ENCODE results near the gene SLC30A5.

SLC30A5 gene

DNA sequence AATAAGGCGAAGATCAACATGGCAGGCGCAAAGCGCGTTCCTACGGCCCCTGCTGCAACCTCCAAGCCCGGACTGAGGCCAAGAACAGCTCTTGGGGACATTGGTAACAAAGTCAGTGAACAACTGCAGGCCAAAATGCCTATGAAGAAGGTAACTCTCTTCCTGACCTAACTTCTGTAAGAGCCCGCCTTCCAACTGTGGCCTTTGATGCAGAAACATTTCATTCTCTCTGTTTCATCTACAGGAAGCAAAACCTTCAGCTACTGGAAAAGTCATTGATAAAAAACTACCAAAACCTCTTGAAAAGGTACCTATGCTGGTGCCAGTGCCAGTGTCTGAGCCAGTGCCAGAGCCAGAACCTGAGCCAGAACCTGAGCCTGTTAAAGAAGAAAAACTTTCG is 74.1 kb downstream of the SLC30A5 start:
- DNase-seq: peak in 1 of 5 experiments; percentile 3

DNA sequence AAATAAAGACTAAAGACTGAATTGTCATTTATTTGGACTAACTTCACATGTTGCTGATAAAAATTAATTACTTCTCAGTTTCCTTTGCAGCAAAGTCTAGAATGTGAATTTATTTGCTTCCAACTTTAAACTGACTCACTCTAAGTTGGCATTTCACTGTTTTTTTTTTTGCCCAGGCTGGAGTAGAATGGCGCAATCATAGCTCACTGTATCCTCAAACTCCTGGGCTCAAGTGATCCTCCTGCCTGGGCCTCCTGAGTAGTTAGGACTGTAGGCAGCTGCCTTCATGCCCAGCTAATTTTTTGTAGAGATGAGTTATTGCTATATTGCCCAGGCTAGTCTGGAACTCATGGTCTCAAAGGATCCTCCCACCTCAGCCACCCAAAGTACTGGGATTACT is 76.7 kb downstream of the SLC30A5 start:
- DNase-seq: no peak

GRCh38 chr5:69170969-69171368 is 77.2 kb downstream of the SLC30A5 start:
- DNase-seq: no peak
